ENCODE data around the gene SRCAP. TPM values are rescaled to one million over a fixed set of nuclear protein-coding genes. Genes with fewer than 3 reads are reported as not detected.

Gene SRCAP
- total RNA-seq, 1 donor from 2014 or later: 94.5 TPM

DNA sequence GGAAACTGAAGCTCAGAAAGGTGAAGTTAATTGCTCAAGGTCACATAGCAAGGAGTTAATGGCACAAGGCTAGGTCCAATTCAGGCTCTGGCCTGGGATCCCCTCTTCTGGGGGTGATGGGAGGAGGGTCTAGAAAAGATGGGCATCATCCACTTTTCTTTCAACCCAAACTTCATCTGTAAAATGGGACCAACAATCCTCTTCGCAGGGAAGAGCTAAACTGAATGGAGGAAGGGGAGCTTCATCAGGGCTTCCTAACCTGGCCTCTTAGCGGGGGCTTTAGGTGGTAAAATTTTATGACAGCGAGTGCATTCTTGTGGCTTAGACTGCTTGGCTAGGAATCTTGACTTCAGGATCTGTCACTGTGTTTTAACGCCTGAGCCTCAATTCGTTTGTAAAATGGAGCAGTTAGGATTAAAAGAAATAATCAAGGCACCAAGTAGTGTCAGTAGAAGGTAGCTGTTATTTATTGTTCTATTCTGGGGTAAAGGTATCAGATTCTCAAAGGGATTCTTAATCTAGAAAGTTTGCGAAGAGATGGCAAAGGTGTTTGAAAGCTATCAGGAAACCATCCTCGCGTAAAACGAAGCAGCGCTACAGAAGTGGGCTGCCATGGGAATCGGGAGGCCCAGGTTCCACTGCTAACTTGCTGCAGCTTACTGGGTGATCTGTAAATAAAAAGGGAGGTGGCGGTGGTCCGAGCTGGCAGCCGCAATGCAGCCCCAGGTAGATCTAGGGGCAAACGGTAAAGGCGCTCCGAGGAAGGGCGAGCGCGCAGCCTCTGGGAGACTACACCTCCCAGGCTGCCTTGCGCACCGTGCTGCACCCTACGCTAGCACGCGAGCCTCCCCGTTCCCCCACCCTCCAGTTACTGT lies 1.5 kb upstream of the SRCAP start:
- H3K27me3 Mint-ChIP-seq (ENCODE audit: low read depth): peaks cover 7% of the 10 kb centered on the region
- H3K9me3 Mint-ChIP-seq: no peaks in the 10 kb centered on the region
- no peak for TF ChIP-seq CTCF (conservative IDR thresholded peaks at IDR 0.05)
- peaks cover 40% of the 10 kb centered on the region for H3K4me1 Mint-ChIP-seq
- H3K27ac Mint-ChIP-seq (ENCODE audit: unreplicated experiment): peak overlapping the region; percentile 100
- no peak for DNase-seq (ENCODE audit: low read depth, low spot score)
- peak overlapping the region; percentile 97 for H3K4me3 Mint-ChIP-seq
- H3K36me3 Mint-ChIP-seq (ENCODE audit: low read depth): peaks cover 7% of the 10 kb centered on the region

GRCh38 chr16:30698139-30698815 lies 694 bp upstream of the SRCAP start:
- H3K27ac Mint-ChIP-seq (ENCODE audit: unreplicated experiment): peak overlapping the region; percentile 100
- no peaks in the 10 kb centered on the region for H3K9me3 Mint-ChIP-seq
- peaks cover 5% of the 10 kb centered on the region for H3K27me3 Mint-ChIP-seq (ENCODE audit: low read depth)
- H3K4me1 Mint-ChIP-seq: peaks cover 38% of the 10 kb centered on the region
- peaks cover 11% of the 10 kb centered on the region for H3K36me3 Mint-ChIP-seq (ENCODE audit: low read depth)
- DNase-seq (ENCODE audit: low read depth, low spot score): peak; percentile 98
- H3K4me3 Mint-ChIP-seq: peak overlapping the region; percentile 97
- no peak for TF ChIP-seq CTCF (conservative IDR thresholded peaks at IDR 0.05)

DNA sequence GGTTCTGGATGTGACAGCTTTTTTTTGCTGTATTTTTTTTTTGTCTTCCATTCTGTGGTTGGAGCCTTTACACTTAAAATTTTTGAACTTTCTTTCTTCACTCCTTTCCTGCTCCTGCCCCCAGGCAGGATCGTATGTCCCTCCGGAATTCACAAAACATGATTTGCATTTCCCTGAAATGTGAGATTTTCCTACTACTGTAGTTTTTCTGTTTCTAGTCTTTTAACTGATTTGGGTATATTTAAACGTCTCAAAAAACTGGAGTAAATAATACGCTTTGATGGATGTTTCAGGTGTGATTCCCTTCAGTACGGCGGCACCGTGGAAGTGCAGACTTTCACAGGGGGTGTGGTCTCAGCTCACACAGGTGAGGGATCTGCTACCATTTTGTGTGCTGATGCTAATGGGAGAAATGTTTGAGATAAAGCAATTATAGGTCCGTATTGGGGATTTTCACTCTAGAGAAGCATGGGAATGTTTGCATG lies 686 bp downstream of the SRCAP start:
- Mint-ChIP-seq H3K36me3 (ENCODE audit: low read depth) (peaks cover 13% of the 10 kb centered on the region), H3K27ac (ENCODE audit: unreplicated experiment) (peak overlapping the region; percentile 100), H3K4me1 (peaks cover 34% of the 10 kb centered on the region), H3K27me3 (ENCODE audit: low read depth) (peaks cover 5% of the 10 kb centered on the region), H3K9me3 (no peaks in the 10 kb centered on the region), H3K4me3 (peak overlapping the region; percentile 97)
- no peak for DNase-seq (ENCODE audit: low read depth, low spot score)
- TF ChIP-seq CTCF (conservative IDR thresholded peaks at IDR 0.05): no peak

- Mint-ChIP-seq H3K4me3 (peak overlapping the region; percentile 97), H3K36me3 (ENCODE audit: low read depth) (peaks cover 13% of the 10 kb centered on the region)
Measured at GRCh38 chr16:30700491-30700890, 1.5 kb downstream of the SRCAP start.

More at GRCh38 chr16:30700491-30700890, 1.5 kb downstream of the SRCAP start:
- no peaks in the 10 kb centered on the region for H3K9me3 Mint-ChIP-seq
- peaks cover 5% of the 10 kb centered on the region for H3K27me3 Mint-ChIP-seq (ENCODE audit: low read depth)
- peaks cover 30% of the 10 kb centered on the region for H3K4me1 Mint-ChIP-seq
- H3K27ac Mint-ChIP-seq (ENCODE audit: unreplicated experiment): peak overlapping the region; percentile 83
- TF ChIP-seq CTCF (conservative IDR thresholded peaks at IDR 0.05): no peak
- no peak for DNase-seq (ENCODE audit: low read depth, low spot score)

Data from neural crest cell (in vitro differentiated cells).